Fibroblast of skin of right biceps (primary cell): ENCODE measurements around the gene CALCB.
"Not testable (repeated sequence)": the region's sequence is repeated elsewhere in the genome, so short reads cannot be mapped to it uniquely, and the experiment has no call there.

Source experiments
- DNase-seq: peaks from one replicate; pipeline ENCODE4 v3.0.0-alpha.2; 2013

Gene CALCB

GRCh38 chr11:15073361-15074205 lies at the start of gene CALCB:
Gene CALCB, plus strand, starts transcription at chr11:15073593. Its CDS starts 1,126 bp downstream, at chr11:15074719.
- peak; percentile 6 for DNase-seq

- DNase-seq: no peak
Observed at GRCh38 chr11:15027011-15027410, 46.4 kb upstream of the CALCB start.

- no peak for DNase-seq
Observed at GRCh38 chr11:15027956-15028355, 45.4 kb upstream of the CALCB start.

- DNase-seq: no peak
Observed at GRCh38 chr11:15028379-15028778, 45.0 kb upstream of the CALCB start.

GRCh38 chr11:15031945-15032344 lies 41.4 kb upstream of the CALCB start:
- not testable (repeated sequence) for DNase-seq

GRCh38 chr11:15034687-15035267 lies 38.6 kb upstream of the CALCB start:
- DNase-seq: no peak

GRCh38 chr11:15035283-15035682 lies 38.1 kb upstream of the CALCB start:
- DNase-seq: no peak

- peak; percentile 4 for DNase-seq
Observed at GRCh38 chr11:15038963-15039362, 34.4 kb upstream of the CALCB start.

- DNase-seq: no peak
Observed at GRCh38 chr11:15045209-15045608, 28.2 kb upstream of the CALCB start.

- no peak for DNase-seq
Observed at GRCh38 chr11:15045891-15046290, 27.5 kb upstream of the CALCB start.

GRCh38 chr11:15046673-15047072 lies 26.7 kb upstream of the CALCB start:
- not testable (repeated sequence) for DNase-seq

GRCh38 chr11:15048616-15049015 lies 24.8 kb upstream of the CALCB start:
- DNase-seq: no peak

- peak; percentile 30 for DNase-seq
Observed at GRCh38 chr11:15053191-15053685, 20.2 kb upstream of the CALCB start.

GRCh38 chr11:15055620-15056356 lies 17.6 kb upstream of the CALCB start:
- DNase-seq: no peak

GRCh38 chr11:15057329-15057728 lies 16.1 kb upstream of the CALCB start:
- DNase-seq: no peak

GRCh38 chr11:15059132-15059915 lies 14.1 kb upstream of the CALCB start:
- no peak for DNase-seq

- no peak for DNase-seq
Observed at GRCh38 chr11:15062599-15062998, 10.8 kb upstream of the CALCB start.

- DNase-seq: not testable (repeated sequence)
Observed at GRCh38 chr11:15069751-15070150, 3.6 kb upstream of the CALCB start.

- DNase-seq: no peak
Observed at GRCh38 chr11:15071556-15072255, 1.7 kb upstream of the CALCB start.

- DNase-seq: no peak
Observed at GRCh38 chr11:15072551-15073143, 746 bp upstream of the CALCB start.
